HepG2 (cell line): ENCODE measurements around the gene CHCHD3. TPM values are rescaled to one million over a fixed set of nuclear protein-coding genes. Genes with fewer than 3 reads are reported as not detected.

Experiments used
- ATAC-seq: fragments of 200-7000 bp; cut with Tn5 transposase; 3 replicates; pipeline ENCODE4 v1.9.1; 2020; ENCODE audit warnings: mild to moderate bottlenecking, moderate library complexity
- BruUV-seq: library from RNA; stranded (reverse); fragments of 400-500 nt; replicated peaks from 2 replicates; lab custom pipeline; 2021; lab: Mats Ljungman, UMichigan
- CTCF ChIA-PET: fragments of 300-600 bp; formaldehyde crosslinking; extraction: SDS; loops from one replicate; lab custom pipeline; 2021; ENCODE audit warnings: low total read pairs, inconsistent platforms, low intra/inter-chr PET ratio; lab: Yijun Ruan, JAX
- POLR2A ChIA-PET: fragments of 350-600 bp; sonication (Branson Sonifier 250); formaldehyde crosslinking; loops from one replicate; lab custom pipeline; 2020; ENCODE audit warnings: antibody characterized with exemption, inconsistent platforms; lab: Yijun Ruan, JAX
- DNase-seq: peaks from one replicate; pipeline ENCODE4 v3.0.0-alpha.2; 2015; ENCODE audit warnings: low spot score
- FAIRE-seq: peaks from 3 replicates; lab custom pipeline; 2011; peaks lifted over from hg19 to GRCh38; lab: Jason Lieb, UNC
- H2AFZ ChIP-seq: one replicate; pipeline ENCODE4 v1.6.1; 2011; ENCODE audit warnings: low read length, inconsistent platforms
- H3K27ac ChIP-seq: fragments of 300-600 bp; 3 replicates; pipeline ENCODE4 v1.8.0; 2011; ENCODE audit warnings: mixed run types, mild to moderate bottlenecking, mixed read lengths, low read length, inconsistent platforms; ENCODE audit not compliant: insufficient read depth; ENCODE audit errors: extremely low read length
- H3K27me3 ChIP-seq, 2 experiments: fragments of 200-600 bp in 1 of 2; 2 replicates in 1 of 2; 3 replicates in 1 of 2; pipeline versions ENCODE4 v1.6.0 to v1.8.0; 2011; ENCODE audit warnings: low read length in 2 of 2, mild to moderate bottlenecking in 2 of 2, moderate library complexity in 2 of 2, inconsistent platforms in 1 of 2; ENCODE audit not compliant: insufficient read depth in 2 of 2, control insufficient read depth in 1 of 2
- H3K36me3 ChIP-seq, 2 experiments: fragments of 200-600 bp in 1 of 2; replicated peaks in 1 of 2; 2 replicates in 1 of 2; 3 replicates in 1 of 2; pipeline versions ENCODE4 v1.5.1 to v1.8.0; 2011; ENCODE audit warnings: low read length in 2 of 2, inconsistent platforms in 1 of 2; ENCODE audit not compliant: insufficient read depth in 2 of 2, control insufficient read depth in 1 of 2
- H3K4me1 ChIP-seq: 2 replicates; pipeline ENCODE4 v1.5.1; 2012; ENCODE audit warnings: low read length, inconsistent platforms; ENCODE audit not compliant: insufficient read depth
- H3K4me2 ChIP-seq: 2 replicates; pipeline ENCODE4 v1.6.0; 2011; ENCODE audit warnings: low read depth, low read length, inconsistent platforms
- H3K4me3 ChIP-seq, 3 experiments: fragments of 200-600 bp in 1 of 3; sonication (generic), shearing (Covaris generic) in 1 of 3; replicated peaks in 1 of 3; 2 replicates each; pipeline ENCODE4 v1.5.1; 2011 to 2016; ENCODE audit warnings: low read length in 3 of 3, inconsistent platforms in 2 of 3, low read depth in 2 of 3, mild to moderate bottlenecking in 2 of 3, control low read depth in 1 of 3, mixed read lengths in 1 of 3; ENCODE audit not compliant: insufficient read depth in 1 of 3
- H3K79me2 ChIP-seq: one replicate; pipeline ENCODE4 v1.6.1; 2011; ENCODE audit warnings: low read length, inconsistent platforms; ENCODE audit not compliant: insufficient read depth
- H3K9ac ChIP-seq: 2 replicates; pipeline ENCODE4 v1.6.0; 2011; ENCODE audit warnings: mild to moderate bottlenecking, low read depth, low read length, inconsistent platforms; ENCODE audit not compliant: insufficient read depth
- H3K9me3 ChIP-seq: 2 replicates; pipeline ENCODE4 v1.5.1; 2012; ENCODE audit warnings: mild to moderate bottlenecking, low read length
- H4K20me1 ChIP-seq: 2 replicates; pipeline ENCODE4 v1.6.0; 2011; ENCODE audit warnings: inconsistent platforms, mild to moderate bottlenecking, low read length, moderate library complexity; ENCODE audit not compliant: insufficient read depth
- CEBPZ ChIP-seq: IDR thresholded peaks from 2 replicates; pipeline ENCODE4 v1.6.1; 2012; ENCODE audit warnings: low read length, improper control_type of control experiment
- DNMT3B ChIP-seq: conservative IDR thresholded peaks from 2 replicates; pipeline ENCODE4 v1.6.1; 2016; ENCODE audit warnings: missing biosample characterization, control low read depth
- GPBP1L1 ChIP-seq: sonication (generic); formaldehyde crosslinking; IDR thresholded peaks from 2 replicates; pipeline ENCODE4 v1.5.0; 2020; ENCODE audit warnings: mild to moderate bottlenecking, missing genetic modification reagents
- GTF3A ChIP-seq: sonication (generic); formaldehyde crosslinking; conservative IDR thresholded peaks from 2 replicates; pipeline ENCODE4 v1.4.0; 2020; ENCODE audit warnings: mild to moderate bottlenecking, missing genetic modification reagents
- HES4 ChIP-seq: sonication (generic); formaldehyde crosslinking; IDR thresholded peaks from 2 replicates; pipeline ENCODE4 v1.9.0; 2021; ENCODE audit warnings: mild to moderate bottlenecking, missing genetic modification reagents, borderline replicate concordance
- KLF16 ChIP-seq, 2 experiments: sonication (generic) in 1 of 2; formaldehyde crosslinking in 1 of 2; IDR thresholded peaks; 2 replicates each; pipeline versions ENCODE4 v1.6.1 to v1.8.0; 2016 to 2023; ENCODE audit warnings: missing genetic modification reagents in 2 of 2, missing compliant biosample characterization in 1 of 2
- PCBP1 ChIP-seq: fragments of 200-400 bp; formaldehyde crosslinking; IDR thresholded peaks from 2 replicates; pipeline ENCODE4 v1.6.1; 2017; ENCODE audit warnings: mild to moderate bottlenecking, low read depth, low read length, borderline replicate concordance
- SP2 ChIP-seq: sonication (generic); formaldehyde crosslinking; IDR thresholded peaks from 2 replicates; pipeline ENCODE4 v1.5.1; 2020; ENCODE audit warnings: mild to moderate bottlenecking, missing genetic modification reagents
- TRIM22 ChIP-seq: fragments of 450-650 bp; IDR thresholded peaks from 2 replicates; pipeline ENCODE4 v1.6.1; 2017
- ZFP90 ChIP-seq: sonication (generic); formaldehyde crosslinking; IDR thresholded peaks from 2 replicates; pipeline ENCODE4 v1.8.0; 2022; ENCODE audit warnings: missing genetic modification reagents, mild to moderate bottlenecking, inconsistent platforms, borderline replicate concordance
- ZNF264 ChIP-seq: sonication (generic); formaldehyde crosslinking; IDR thresholded peaks from 2 replicates; pipeline ENCODE4 v1.4.0; 2020; ENCODE audit warnings: missing genetic modification reagents
- ZNF431 ChIP-seq: sonication (generic); formaldehyde crosslinking; IDR thresholded peaks from 2 replicates; pipeline ENCODE4 v1.9.0; 2022; ENCODE audit warnings: missing genetic modification reagents, low read depth, mild to moderate bottlenecking, borderline replicate concordance
- ZNF709 ChIP-seq: sonication (generic); formaldehyde crosslinking; IDR thresholded peaks from 2 replicates; pipeline ENCODE4 v1.5.0; 2020; ENCODE audit warnings: mild to moderate bottlenecking, missing genetic modification reagents
- ZNF773 ChIP-seq: sonication (generic); formaldehyde crosslinking; IDR thresholded peaks from 2 replicates; pipeline ENCODE4 v1.4.0; 2020; ENCODE audit warnings: missing genetic modification reagents, borderline replicate concordance
- WGBS: methylation state at CpG from one replicate; pipeline ENCODE4 v1.1.6; 2017; ENCODE audit warnings: low lambda C conversion rate; 5-methylcytosine and 5-hydroxymethylcytosine counted together
- in situ Hi-C: cut with HindIII; loops from 2 replicates; pipeline ENCODE4 v1.10.0; 2017; ENCODE audit warnings: low pct_unique_long_range_greater_than_20kb; ENCODE audit not compliant: extremely low pct_ligation_motif_present
- intact Hi-C: fragments of 100-400 bp; cut with micrococcal nuclease; formaldehyde crosslinking; loops from one replicate; pipeline ENCODE4 v1.10.0; 2022; ENCODE audit not compliant: unreplicated experiment
- polyA plus RNA-seq, 8 experiments: library from polyadenylated mRNA; depleted of rRNA in 3 of 8; stranded (reverse) in 7 of 8; unstranded in 1 of 8; fragments of >200 nt; fragmentation: Illumina TruSeq in 4 of 8; extraction: Trizol in 4 of 8; gene quantifications; 2 replicates each; pipeline versions ENCODE4 v1.2.1 to v1.2.3, GENCODE V29; 2011 to 2016; ENCODE audit warnings: low read depth in 4 of 8, missing spikeins in 1 of 8, mixed read lengths in 1 of 8; ENCODE audit not compliant: insufficient read depth in 1 of 8
- total RNA-seq, 5 experiments: library from RNA; depleted of rRNA; stranded (reverse); fragments of >200 nt; fragmentation: Illumina TruSeq; extraction: Trizol; gene quantifications; 2 replicates each; pipeline ENCODE4 v1.2.3, GENCODE V29; 2016; ENCODE audit warnings: low read depth in 1 of 5

Gene CHCHD3
- total and polyA plus RNA-seq, 2 of the 13 experiments (the other 11 are each of a cell fraction or from before 2014, with no cell fraction given): 32.7 to 86.8 TPM

- no TSS peak for BruUV-seq
- Histone ChIP-seq H3K27ac (no peak overlapping the region), H3K4me2 (no peak overlapping the region), H3K9me3 (no peaks in the 10 kb centered on the region), H4K20me1 (no peaks in the 10 kb centered on the region), H3K4me1 (no peaks in the 10 kb centered on the region)
- no peak for ATAC-seq
- no peak for DNase-seq
- no peak for TF ChIP-seq GPBP1L1
- TF ChIP-seq, all 625 proteins: peak for 0
- Histone ChIP-seq H2AFZ (no peak overlapping the region), H3K36me3 (no peaks in the 10 kb centered on the region), H3K9ac (no peak overlapping the region), H3K27me3 (no peaks in the 10 kb centered on the region), H3K79me2 (no peaks in the 10 kb centered on the region), H3K4me3 (no peak overlapping the region)
- in situ Hi-C loops: no loop called here
- ChIA-PET CTCF (no interaction called here), POLR2A (no interaction called here)
- WGBS: over 99% methylated on average over 7 of the region's 7 CpGs
- FAIRE-seq: no peak
- intact Hi-C loops: no loop called here
Measured at GRCh38 chr7:132819648-132820047, 262.2 kb downstream of the CHCHD3 start.

- Histone ChIP-seq H3K4me1 (no peaks in the 10 kb centered on the region), H2AFZ (no peak overlapping the region), H3K4me3 (no peak overlapping the region), H3K27me3 (no peaks in the 10 kb centered on the region), H3K9ac (no peak overlapping the region), H3K27ac (no peak overlapping the region), H3K4me2 (no peak overlapping the region), H3K36me3 (no peaks in the 10 kb centered on the region), H3K79me2 (no peaks in the 10 kb centered on the region), H3K9me3 (no peaks in the 10 kb centered on the region), H4K20me1 (no peaks in the 10 kb centered on the region)
- FAIRE-seq (no peak), ATAC-seq (no peak), DNase-seq (no peak)
- 91% methylated on average over 5 of the region's 5 CpGs for WGBS
- CTCF ChIA-PET: no interaction called here
- POLR2A ChIA-PET: no interaction called here
- BruUV-seq: no TSS peak
- intact Hi-C loops (no loop called here), in situ Hi-C loops (no loop called here)
- no peak for TF ChIP-seq DNMT3B
- TF ChIP-seq TRIM22: no peak
- TF ChIP-seq SP2 (CRISPR knock-in tag): no peak
- no peak for TF ChIP-seq ZNF431 (CRISPR knock-in tag)
- TF ChIP-seq KLF16 (CRISPR knock-in tag; IDR thresholded peaks at IDR 0.05): no peak
- no peak for TF ChIP-seq ZFP90 (CRISPR knock-in tag)
- no peak for TF ChIP-seq ZNF264
- TF ChIP-seq ZNF709 (CRISPR knock-in tag): no peak
- TF ChIP-seq PCBP1: no peak
- TF ChIP-seq HES4 (CRISPR knock-in tag): no peak
- no peak for TF ChIP-seq CEBPZ
- TF ChIP-seq GTF3A: no peak
- TF ChIP-seq ZNF773 (CRISPR knock-in tag): no peak
Measured at GRCh38 chr7:132817949-132818348, 263.9 kb downstream of the CHCHD3 start.
